SU-DHL-6 (cell line): Measurements from ENCODE around the gene CTRB1.

Source experiments
- H2AFZ ChIP-seq: fragments of 200-600 bp; sonication (generic); 2 replicates; pipeline ENCODE4 v1.6.1; 2014; ENCODE audit warnings: low read depth, mild to moderate bottlenecking, moderate library complexity, mixed read lengths, antibody characterized with exemption, low read length; ENCODE audit not compliant: severe bottlenecking
- H3F3A ChIP-seq: fragments of 200-600 bp; shearing (Covaris generic); 2 replicates; pipeline ENCODE4 v1.6.0; 2016; ENCODE audit warnings: antibody characterized with exemption, mild to moderate bottlenecking; ENCODE audit not compliant: insufficient read depth
- H3K27ac ChIP-seq: fragments of 200-600 bp; sonication (generic); 2 replicates; pipeline ENCODE4 v1.5.1; 2016; ENCODE audit warnings: low read depth, mild to moderate bottlenecking, low read length, moderate library complexity, mixed read lengths
- H3K27me3 ChIP-seq: fragments of 200-600 bp; sonication (generic), shearing (Covaris generic); 2 replicates; pipeline ENCODE4 v1.6.0; 2014; ENCODE audit warnings: mild to moderate bottlenecking, low read length
- H3K36me3 ChIP-seq: fragments of 200-600 bp; sonication (generic); 2 replicates; pipeline ENCODE4 v1.6.1; 2014; ENCODE audit warnings: mild to moderate bottlenecking, low read length, mixed read lengths
- H3K4me2 ChIP-seq: fragments of 300-600, 200-600 bp; shearing (Covaris generic), sonication (generic); 2 replicates; pipeline ENCODE4 v1.6.0; 2014; ENCODE audit warnings: low read length, low read depth, mild to moderate bottlenecking; ENCODE audit not compliant: poor library complexity, severe bottlenecking
- H3K4me3 ChIP-seq: fragments of 200-600 bp; sonication (generic); 2 replicates; pipeline ENCODE4 v1.5.1; 2014; ENCODE audit warnings: antibody characterized with exemption, low read length, mild to moderate bottlenecking, mixed read lengths; ENCODE audit not compliant: insufficient read depth, poor library complexity, severe bottlenecking
- H3K79me2 ChIP-seq: fragments of 200-600 bp; sonication (generic); 2 replicates; pipeline ENCODE4 v1.6.1; 2014; ENCODE audit warnings: mild to moderate bottlenecking, low read length, moderate library complexity; ENCODE audit not compliant: insufficient read depth
- H3K9ac ChIP-seq: fragments of 200-600 bp; sonication (generic); 2 replicates; pipeline ENCODE4 v1.7.0; 2014; ENCODE audit warnings: mild to moderate bottlenecking, low read length
- H3K9me2 ChIP-seq: fragments of 200-600 bp; sonication (generic); replicated peaks from 2 replicates; pipeline ENCODE4 v1.6.1; 2014; ENCODE audit warnings: low read length; ENCODE audit not compliant: insufficient read depth
- H3K9me3 ChIP-seq: fragments of 200-600 bp; sonication (generic); 2 replicates; pipeline ENCODE4 v1.6.1; 2014; ENCODE audit warnings: low read length, mixed read lengths; ENCODE audit not compliant: insufficient read depth
- H4K20me1 ChIP-seq: fragments of 200-600 bp; sonication (generic); 2 replicates; pipeline ENCODE4 v1.6.1; 2014; ENCODE audit warnings: low read depth, mild to moderate bottlenecking, antibody characterized with exemption, low read length, moderate library complexity, mixed read lengths
- EZH2phosphoT487 ChIP-seq: fragments of 200-600 bp; sonication (generic), shearing (Covaris generic); conservative IDR thresholded peaks from 2 replicates; pipeline ENCODE4 v1.6.1; 2018; ENCODE audit warnings: mild to moderate bottlenecking, antibody characterized with exemption, low read length, moderate library complexity, mixed read lengths
- TF ChIP-seq, protein P1 (sequence below): fragments of 200-600 bp; sonication (generic); IDR thresholded peaks from one replicate; pipeline ENCODE4 v1.5.1; 2017; ENCODE audit warnings: antibody characterized with exemption, mild to moderate bottlenecking, low read length, moderate library complexity; ENCODE audit not compliant: insufficient read depth, poor library complexity, severe bottlenecking

Gene CTRB1

DNA sequence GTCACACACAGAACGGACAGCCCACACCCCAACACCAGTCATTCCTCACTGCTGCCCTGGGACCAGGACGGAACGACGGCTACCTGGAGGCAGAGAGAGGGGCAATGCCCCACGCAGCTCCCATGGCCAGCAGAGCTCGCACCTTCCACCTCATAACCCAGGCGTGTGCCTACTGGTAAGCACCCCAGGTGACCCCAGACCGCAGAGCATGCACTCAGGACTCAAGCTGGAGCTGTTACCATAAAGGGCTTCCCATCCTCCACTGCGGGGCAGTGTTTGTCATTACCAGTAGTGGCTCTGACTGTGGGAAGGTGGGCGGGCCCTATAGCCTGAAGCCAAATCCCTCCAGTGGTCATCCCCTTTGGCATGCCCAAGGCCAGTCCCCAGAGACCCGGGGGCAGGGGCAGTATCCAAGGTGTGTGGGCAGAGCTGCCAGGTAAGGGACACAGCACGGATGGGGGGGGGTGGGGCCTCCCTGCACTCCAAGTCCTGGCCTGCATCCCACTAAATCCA, 37.3 kb downstream of the CTRB1 start:
- Histone ChIP-seq H3K9me2 (no peaks in the 10 kb centered on the region), H3K79me2 (no peaks in the 10 kb centered on the region), H2AFZ (no peak overlapping the region), H3K9me3 (no peaks in the 10 kb centered on the region), H3K4me3 (no peak overlapping the region), H3K36me3 (no peaks in the 10 kb centered on the region), H3F3A (no peaks in the 10 kb centered on the region), H4K20me1 (no peaks in the 10 kb centered on the region), H3K9ac (no peak overlapping the region), H3K27ac (no peak overlapping the region), H3K27me3 (no peaks in the 10 kb centered on the region), H3K4me2 (no peak overlapping the region)
- no peak for TF ChIP-seq EZH2phosphoT487
- TF ChIP-seq, protein P1, sequence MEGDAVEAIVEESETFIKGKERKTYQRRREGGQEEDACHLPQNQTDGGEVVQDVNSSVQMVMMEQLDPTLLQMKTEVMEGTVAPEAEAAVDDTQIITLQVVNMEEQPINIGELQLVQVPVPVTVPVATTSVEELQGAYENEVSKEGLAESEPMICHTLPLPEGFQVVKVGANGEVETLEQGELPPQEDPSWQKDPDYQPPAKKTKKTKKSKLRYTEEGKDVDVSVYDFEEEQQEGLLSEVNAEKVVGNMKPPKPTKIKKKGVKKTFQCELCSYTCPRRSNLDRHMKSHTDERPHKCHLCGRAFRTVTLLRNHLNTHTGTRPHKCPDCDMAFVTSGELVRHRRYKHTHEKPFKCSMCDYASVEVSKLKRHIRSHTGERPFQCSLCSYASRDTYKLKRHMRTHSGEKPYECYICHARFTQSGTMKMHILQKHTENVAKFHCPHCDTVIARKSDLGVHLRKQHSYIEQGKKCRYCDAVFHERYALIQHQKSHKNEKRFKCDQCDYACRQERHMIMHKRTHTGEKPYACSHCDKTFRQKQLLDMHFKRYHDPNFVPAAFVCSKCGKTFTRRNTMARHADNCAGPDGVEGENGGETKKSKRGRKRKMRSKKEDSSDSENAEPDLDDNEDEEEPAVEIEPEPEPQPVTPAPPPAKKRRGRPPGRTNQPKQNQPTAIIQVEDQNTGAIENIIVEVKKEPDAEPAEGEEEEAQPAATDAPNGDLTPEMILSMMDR: no peak

DNA sequence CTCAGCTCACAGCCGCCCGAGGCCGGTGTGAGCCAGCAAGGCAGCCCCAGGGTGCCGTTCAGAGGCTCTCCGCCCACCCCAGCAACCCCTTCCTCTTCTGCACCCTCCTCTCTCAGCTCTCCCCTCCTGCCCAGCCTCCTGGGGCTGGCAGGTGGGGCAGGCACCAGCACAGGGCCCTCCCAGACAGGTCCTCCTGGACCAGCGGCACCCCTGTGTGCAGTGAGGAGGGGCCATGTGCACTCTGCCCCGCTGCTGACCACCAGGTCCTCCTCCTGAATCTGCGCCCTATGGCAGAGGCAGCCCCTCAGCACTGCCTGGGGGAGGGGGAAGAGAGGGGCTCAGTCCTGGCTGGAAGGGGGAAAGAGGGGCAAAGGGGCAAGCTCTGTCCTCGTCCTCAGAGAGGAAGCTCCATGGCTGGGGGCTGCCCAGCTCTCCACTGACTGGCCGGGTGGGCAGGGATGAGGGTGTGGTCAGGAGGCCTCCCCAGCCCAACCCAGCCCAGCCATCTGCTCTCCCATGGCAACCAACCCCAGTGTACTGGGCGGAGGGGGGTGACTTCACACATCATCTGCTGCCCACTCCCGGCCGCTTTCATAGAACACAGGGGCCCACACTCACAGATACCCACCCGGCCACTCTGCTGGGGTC, 38.0 kb downstream of the CTRB1 start:
- Histone ChIP-seq H4K20me1 (no peaks in the 10 kb centered on the region), H3K4me2 (no peak overlapping the region), H2AFZ (no peak overlapping the region)

DNA sequence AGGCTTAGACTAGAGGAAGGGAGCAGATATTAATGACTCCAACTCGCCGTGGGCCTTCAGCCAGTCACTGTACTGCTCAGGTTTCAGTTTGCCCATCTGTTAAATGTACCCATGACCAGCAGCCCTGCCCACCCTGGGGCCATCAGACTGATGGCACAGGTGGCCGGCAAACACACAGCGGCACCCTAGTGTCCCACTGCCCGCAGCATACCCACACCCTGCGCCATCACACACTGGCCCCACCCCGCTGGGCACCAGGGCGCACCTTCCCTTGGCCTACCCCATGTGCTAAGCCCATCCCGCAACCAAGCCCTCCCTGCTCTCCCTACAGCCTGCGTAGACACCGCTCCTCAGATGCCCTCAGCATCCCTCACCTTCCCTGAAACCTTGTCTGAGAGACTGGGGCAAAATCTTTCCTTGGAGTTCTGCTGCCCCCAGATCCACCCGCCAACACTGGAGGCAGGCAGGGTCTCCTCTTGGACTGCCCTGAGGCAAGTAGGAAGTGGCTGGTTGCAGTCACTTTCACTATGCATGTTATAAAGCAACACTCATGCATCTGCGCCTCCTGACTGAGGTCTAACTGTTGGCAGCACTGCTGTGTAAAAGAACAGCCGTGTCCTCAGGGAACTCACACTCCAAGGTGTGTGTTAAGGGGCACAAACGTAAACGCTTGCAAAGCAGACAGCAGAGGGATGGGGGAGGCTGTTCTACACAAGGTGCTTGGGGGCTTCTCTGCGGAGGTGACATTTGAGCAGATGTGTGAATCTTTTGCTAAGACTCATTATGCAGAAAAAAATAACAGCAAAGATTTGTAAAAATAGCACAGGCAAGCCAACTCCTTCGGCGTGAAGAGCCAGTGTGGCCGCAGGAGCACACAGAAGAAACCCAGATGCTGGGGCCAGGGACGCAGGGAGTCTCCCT, 39.4 kb downstream of the CTRB1 start:
- TF ChIP-seq, protein P1: no peak
- TF ChIP-seq EZH2phosphoT487: no peak
- H3K9me2 ChIP-seq: no peaks in the 10 kb centered on the region
- H3K4me2 ChIP-seq: no peak overlapping the region
- no peak overlapping the region for H3K4me3 ChIP-seq
- no peak overlapping the region for H3K27ac ChIP-seq
- no peak overlapping the region for H2AFZ ChIP-seq
- no peak overlapping the region for H3K9ac ChIP-seq
- no peaks in the 10 kb centered on the region for H3K79me2 ChIP-seq
- H4K20me1 ChIP-seq: no peaks in the 10 kb centered on the region
- H3K9me3 ChIP-seq: no peaks in the 10 kb centered on the region
- H3K36me3 ChIP-seq: no peaks in the 10 kb centered on the region
- no peaks in the 10 kb centered on the region for H3K27me3 ChIP-seq
- H3F3A ChIP-seq: no peaks in the 10 kb centered on the region

More for the DNA sequence above, 38.0 kb downstream of the CTRB1 start:
- Histone ChIP-seq H3K9me2 (no peaks in the 10 kb centered on the region), H3K4me3 (no peak overlapping the region), H3K79me2 (no peaks in the 10 kb centered on the region), H3K9ac (no peak overlapping the region), H3K27ac (no peak overlapping the region), H3F3A (no peaks in the 10 kb centered on the region), H3K36me3 (no peaks in the 10 kb centered on the region), H3K9me3 (no peaks in the 10 kb centered on the region), H3K27me3 (no peaks in the 10 kb centered on the region)
- TF ChIP-seq, protein P1: no peak
- no peak for TF ChIP-seq EZH2phosphoT487
